TTC549 (cell line): ENCODE data around the gene LY86.

ENCODE experiments used
- FAIRE-seq: peaks from 2 replicates; lab custom pipeline; 2012; peaks lifted over from hg19 to GRCh38; lab: Jason Lieb, UNC

LY86 gene

DNA sequence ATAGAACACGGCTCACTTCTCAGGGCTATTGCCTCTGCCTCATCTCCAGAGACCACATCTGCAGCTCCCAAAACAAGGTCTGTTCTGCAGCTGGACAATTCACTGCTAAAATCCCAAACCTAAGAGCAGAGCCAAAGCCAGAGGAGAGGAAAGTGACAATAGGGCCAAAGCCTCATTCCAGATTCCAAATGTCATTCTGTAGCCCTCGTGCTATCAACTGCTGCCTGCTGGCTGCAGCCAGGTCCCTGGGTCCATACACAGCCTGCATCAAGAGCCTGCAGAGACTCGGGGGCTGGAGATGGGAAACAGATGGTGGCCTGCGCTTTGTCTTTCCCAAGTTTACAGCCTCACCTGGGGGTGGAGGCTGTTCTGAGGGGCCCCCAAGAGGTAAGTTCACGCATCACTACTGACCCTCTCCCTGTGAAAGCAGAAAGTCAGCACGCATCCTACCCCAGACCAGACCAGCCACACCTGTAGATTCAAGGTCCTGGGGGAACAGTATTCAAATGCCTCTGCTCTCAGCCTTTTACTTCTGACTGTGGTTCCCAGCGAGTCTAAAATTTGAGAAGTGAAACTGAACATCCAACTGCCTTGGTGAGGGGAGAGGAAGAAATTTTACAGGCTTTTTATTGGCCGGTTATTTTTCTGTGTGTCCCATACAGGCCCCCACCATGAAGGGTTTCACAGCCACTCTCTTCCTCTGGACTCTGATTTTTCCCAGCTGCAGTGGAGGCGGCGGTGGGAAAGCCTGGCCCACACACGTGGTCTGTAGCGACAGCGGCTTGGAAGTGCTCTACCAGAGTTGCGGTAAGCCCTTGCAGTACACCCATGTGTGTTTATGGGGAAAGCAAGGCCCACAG, at the start of gene LY86:
TSS of gene LY86 (plus strand) at position 657 of the 860 bp plus-strand sequence. CDS start at position 672, 15 bp downstream.
- no peak for FAIRE-seq

GRCh38 chr6:6539036-6539435, 49.5 kb upstream of the LY86 start:
- FAIRE-seq, result no peak

- no peak for FAIRE-seq
Observed at GRCh38 chr6:6542357-6542756, 46.2 kb upstream of the LY86 start.

DNA sequence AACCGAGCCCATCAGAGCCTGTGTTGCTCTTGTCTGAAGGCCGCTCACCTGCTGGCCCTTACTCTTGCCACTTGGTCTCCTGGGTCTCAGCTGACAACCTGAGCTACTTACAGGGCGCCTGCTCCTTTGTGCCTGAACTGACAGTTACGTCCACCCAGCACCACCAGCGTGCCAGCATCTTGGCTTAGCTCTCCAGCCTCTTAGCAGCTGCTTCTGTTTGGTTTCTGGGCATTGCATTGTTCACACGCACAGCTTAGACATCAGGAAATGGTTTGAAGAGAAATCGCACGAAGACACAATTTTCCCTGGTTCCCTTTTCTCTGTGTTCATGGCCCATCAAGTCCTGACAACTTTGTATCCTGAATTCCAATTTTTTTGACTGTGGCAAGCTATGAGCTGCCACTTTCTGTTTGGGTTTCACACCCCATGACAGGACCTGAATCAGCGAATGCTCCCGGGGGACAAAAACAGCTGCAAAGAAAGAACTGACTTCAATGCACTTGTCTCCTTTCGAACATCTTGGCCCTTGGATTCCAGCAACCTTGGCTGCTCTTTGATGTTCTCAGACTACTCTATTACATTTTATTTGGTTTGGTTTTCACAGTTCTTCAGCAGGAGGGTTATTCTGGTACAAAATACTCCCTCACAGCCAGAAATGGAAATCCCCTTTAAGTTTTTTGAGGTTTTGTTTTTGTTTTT, 45.2 kb upstream of the LY86 start:
- FAIRE-seq, result no peak

- no peak for FAIRE-seq
Observed at GRCh38 chr6:6545616-6546317, 42.8 kb upstream of the LY86 start.

GRCh38 chr6:6546318-6547109, 42.0 kb upstream of the LY86 start:
- FAIRE-seq, result no peak

GRCh38 chr6:6547110-6547879, 41.2 kb upstream of the LY86 start:
- FAIRE-seq, result no peak

- no peak for FAIRE-seq
Observed at GRCh38 chr6:6556161-6556737, 32.3 kb upstream of the LY86 start.

GRCh38 chr6:6556738-6557503, 31.6 kb upstream of the LY86 start:
- no peak for FAIRE-seq

DNA sequence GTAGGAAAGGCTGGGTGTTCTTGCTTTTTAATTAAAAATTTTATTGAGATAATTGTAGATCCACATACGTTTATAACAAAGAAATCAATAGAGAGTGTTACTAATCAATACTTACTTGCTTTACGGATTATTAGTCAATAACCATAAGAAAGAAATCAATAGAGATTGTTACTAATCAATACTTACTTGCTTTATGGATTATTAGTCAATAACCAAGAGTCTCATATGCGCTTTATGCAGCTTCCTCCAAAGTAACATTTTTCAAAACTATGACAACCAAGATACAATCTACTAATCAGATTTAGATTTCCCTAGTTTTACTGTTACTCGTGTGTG, 31.0 kb upstream of the LY86 start:
- FAIRE-seq, result no peak

DNA sequence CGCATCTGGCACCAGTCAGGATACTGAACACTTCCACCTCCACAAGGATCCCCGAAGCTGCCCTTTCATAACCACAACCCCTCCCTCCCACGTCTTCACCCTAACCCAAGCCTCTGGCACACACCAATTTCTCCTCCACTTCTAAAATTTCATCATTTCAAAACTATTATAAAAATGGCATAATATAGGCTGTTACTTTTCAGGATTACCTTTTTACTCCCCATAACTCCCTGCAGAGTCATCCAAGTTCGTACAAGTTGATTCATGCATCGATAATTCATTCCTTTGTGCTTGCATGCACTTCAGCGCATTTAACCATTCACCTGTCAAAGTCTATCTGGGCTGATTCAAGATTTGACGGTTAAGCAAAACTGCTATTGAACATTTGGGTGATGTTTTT, 30.6 kb upstream of the LY86 start:
- FAIRE-seq, result no peak

DNA sequence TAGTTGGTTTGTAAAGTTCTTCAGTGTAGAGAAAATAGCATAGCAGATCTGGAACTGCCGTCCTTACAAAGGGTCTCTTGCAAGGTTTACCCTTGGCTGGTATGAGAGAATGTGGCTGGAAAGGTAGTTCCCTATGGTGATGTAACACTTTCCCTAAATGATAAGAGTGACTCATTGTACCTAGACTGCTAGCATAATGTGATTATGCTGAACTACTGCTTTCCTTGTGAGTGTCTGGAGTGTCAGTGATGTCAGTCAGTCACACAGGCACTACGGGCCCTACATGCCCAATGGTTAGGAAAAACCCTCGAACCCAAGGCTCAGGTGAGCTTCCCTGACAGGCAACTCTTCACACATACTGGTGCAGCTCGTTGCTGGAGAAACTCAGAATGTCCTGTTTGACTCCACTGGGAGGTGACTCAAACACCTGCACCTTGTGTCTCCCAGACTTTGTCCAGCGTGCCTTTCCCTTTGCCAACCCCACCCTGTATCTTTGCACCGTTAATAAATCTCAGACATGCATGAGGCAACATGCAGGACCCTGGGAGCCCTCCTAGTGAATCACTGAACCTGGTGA, 28.4 kb upstream of the LY86 start:
- FAIRE-seq, result no peak

DNA sequence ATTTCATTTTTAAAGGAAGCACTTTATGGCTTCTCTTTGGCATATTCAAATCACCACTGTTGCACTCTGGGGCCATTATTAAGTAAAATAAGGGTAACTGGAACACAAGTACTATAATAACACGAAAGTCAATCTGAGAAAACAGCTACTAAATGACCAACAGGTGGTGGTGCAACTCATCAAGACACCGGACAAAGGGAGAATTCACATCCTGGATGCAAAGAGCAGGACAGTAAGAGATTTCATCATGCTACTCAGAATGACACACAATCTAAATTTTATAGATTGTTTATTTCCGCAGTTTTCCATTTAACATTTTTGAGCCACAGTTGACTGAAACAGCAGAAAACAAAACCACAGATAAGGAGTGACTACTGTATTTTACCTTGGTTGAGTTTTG, 27.6 kb upstream of the LY86 start:
- FAIRE-seq, result no peak

DNA sequence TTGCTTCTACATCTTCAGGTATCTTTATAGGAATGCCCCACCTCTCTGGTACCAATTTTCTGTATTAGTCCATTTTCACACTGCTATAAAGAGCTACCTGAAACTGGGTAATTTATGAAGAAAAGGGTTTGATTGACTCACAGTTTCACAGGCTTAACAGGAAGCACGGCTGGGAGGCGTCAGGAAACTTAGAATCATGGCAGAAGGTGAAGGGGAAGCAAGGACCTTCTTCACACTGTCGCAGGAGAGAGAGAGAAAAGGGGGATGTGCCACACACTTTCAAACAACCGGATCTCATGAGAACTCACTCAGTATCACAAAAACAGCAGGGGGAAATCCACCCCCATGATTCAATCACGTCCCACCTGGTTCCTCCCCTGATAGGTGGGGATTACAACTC, 24.4 kb upstream of the LY86 start:
- FAIRE-seq, result no peak

GRCh38 chr6:6565069-6565468, 23.5 kb upstream of the LY86 start:
- no peak for FAIRE-seq

DNA sequence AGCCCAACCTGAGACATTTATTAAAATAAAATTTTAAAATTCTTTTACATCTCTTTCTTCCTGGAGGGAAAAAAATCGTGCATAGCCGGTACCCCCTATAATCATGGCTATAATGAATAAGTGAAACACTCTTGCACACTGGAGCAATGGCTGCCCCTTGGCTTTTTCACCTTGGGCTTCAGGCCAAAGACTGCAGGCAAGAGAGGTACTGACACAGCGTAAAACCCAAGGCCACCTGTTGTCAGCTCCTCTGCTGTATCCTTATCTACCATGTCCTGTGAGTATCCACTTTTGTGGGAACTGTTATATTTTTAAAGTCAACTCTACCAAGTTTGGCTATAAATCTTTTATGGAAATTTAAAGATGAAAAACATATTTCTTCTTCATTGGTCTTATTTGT, 23.0 kb upstream of the LY86 start:
- FAIRE-seq, result no peak

DNA sequence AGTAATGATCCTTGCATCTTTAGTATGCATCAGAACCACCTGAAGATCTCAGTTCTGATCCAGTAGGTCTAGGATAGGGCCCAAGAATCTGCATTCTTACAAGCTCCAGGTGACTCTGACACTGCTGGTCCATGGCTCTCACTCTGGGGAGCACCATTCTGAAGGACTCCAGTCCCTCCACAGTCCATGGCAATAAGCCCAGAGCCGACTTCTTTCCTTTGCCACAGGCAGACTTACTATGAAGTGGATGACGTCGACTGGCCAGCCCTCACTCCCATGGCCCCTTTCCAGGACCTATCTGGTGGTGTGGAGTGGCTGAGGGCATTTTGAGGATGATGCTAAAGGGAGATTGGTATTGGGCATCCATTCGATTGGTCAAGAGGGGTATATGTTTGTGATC, 21.8 kb upstream of the LY86 start:
- FAIRE-seq, result no peak

GRCh38 chr6:6569096-6569810, 19.3 kb upstream of the LY86 start:
- no peak for FAIRE-seq

DNA sequence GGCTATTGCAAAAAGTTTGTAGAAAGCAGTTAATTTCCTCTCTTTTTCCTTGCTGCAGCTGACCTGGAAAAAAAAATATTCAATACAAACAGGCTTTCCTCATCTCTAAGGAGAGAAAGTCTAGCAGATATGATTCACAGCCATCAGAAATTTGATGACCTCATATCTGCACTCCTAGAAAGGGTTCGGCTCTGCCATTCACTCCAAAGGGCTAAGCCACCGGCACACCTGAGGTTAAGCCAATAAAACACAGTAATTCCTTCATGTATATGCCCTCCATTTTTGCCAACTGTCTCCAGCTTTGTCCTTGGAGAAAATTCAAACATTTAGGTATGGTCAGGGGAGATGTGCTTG, 18.7 kb upstream of the LY86 start:
- FAIRE-seq, result no peak
